Stimulated activated CD4-positive, alpha-beta T cell treated with anti-CD3 and anti-CD28 coated beads, TNF-alpha, amount 100 ng/mL, for 4 hours (primary cell): ENCODE measurements around the gene CDX1.

Experiments
- DNase-seq, 3 experiments: peaks; one replicate each; pipeline ENCODE4 v3.0.0-alpha.2; 2020; ENCODE audit warnings: low read depth in 3 of 3

The CDX1 gene

DNA sequence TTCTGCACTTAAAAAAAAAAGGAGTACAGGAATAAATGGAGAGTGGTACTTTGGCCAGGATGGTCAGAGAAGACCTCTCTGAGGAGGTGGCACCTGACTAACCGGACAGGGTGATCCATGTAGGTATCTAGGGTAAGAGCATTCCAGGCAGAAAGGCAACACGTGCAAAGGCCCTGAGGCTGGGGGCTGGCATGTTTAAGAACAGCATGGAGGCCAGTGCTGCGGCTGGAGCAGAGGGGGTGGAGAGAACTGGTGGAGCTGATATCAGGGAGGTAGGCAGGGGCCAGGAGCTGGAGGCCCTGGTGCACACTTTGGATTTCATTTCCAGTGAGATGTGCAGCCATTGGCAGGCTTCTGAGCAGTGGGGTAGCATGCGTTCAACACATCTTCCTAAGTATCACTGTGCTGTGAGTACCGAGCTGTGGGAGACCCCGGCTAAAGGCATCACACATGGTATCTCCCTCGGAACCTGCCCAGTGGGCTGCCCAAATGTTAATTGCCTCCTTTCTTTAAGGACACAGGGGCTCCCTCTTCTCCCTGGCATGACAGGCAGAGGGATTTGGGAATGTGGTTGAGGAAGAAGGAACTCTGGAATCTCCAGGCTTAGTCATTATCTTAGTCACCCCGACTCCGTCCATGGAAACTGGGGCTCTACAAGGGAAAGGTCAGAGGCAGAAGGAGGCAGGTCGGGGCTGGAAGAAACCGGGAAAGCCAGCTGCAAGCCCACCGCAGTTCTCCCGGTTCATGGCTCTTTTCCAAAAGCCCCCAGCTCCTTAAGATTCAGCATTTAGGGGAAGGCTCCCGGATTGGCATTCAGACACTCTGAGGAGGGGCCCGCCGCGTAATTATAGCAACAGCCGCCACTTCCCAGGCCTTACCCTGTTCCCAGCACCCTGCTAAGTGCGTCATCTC is 41.9 kb downstream of the CDX1 start:
- no peak for DNase-seq

- no peak for DNase-seq
Observed at GRCh38 chr5:150209099-150209635, 42.6 kb downstream of the CDX1 start.

DNA sequence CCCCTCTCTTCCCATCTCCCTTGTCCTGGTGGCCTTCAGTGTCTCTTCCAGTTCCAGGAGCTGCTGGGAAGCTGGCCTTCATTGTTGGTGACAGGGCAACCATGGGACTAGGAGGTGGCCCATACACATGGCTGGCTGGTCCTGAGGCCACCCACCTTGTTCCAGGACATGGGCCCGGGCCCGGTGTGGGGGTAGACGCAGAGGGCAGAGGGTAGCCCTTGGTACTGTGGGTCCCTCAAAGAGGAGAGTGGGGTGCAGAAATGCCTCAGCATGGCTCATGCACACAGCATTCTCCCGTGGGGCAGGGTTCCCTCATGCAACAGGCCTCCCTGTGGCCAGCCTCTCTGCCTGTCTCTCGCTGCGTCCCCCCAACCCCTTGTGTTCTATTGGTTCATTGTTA is 44.1 kb downstream of the CDX1 start:
- no peak for DNase-seq

DNA sequence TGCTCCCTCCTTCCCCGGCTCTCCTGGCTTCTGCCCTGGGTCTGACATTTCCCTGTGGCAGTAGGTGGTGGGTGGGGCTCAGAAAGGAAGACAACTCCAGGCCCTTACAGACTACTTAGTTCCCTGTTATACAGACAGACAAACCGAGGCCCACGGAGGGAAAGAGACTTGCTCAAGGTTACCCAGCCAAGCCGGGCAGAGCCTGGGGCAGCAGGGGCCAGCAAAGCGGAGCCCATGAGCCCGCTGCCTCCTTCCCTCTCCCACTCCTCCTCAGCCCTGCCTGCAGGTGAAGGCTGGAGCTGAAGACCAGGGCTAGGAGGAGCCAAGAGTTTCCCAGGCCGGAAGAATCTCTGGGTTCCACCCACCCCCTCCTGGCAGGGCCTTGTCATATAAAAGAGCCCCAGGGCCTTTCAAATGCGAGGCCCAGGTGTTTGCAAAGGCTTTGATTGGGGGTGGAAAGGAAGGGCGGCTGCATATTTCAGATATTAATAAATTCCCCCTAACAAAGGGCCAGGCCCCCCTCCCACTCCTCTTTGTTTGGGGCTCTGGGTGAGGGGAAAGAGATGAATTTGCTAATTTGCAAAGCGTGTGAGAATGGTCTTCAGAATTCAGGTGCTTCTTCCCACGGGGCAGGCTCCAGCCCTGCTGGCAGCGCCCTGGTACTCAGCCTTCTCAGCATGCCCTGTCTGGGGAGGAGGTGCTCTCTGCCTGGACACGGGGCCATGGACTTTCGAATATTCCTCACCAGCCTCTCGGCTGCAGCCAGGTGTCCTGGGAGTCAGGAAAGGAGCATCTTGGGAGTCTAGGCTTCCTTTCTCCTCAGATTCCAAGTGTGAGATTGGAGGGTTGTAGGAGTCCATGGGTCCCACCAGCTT is 44.8 kb downstream of the CDX1 start:
- DNase-seq = no peak

GRCh38 chr5:150213530-150213929 is 47.0 kb downstream of the CDX1 start:
- no peak for DNase-seq

GRCh38 chr5:150214289-150214688 is 47.7 kb downstream of the CDX1 start:
- no peak for DNase-seq

DNA sequence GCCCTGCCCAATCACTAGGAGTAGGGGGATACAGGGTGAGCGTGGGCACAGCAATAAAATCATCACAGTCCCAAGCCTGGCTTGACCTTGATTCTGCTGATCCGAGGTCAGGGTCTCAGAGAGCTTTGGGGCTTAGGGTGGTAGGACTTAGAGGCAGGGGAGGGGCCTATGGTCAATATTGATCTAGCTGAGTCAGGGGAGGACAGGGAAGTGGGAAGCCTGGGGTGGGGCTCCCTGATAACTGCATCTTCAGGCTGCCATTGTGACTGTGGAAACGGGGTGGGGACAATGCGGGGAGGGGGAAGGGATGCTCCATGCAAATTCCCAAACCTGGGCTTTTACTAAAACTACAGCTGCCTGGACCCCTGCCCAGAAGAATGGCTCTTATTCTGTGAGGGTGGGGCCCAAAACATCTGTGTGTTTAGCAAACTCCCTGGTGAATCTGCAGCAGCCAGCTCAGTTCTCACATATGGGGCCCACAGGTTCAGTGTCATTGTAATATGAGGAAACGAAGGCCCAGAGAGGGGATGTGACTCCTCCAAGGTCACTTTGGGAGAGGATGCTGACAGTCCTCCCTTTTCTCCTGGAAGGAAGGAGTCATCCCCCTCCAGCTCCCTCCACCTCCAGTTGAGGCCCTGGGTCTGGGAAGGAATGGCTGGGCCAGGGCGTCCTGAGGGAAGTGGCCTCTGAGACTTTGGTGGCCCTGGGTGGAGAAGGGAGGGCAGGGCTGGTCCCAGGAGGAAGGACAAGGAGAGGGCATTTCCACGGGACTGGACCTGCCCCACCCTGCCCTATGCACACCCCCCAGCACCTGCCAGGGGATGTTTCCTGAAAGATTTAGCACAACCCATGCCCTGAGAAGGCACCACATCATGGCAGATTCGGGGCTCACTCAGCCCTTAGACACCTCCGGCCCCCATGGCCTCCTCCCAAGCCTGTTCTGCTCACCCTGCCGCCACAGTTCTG is 49.7 kb downstream of the CDX1 start:
- DNase-seq = no peak

- DNase-seq = no peak
Observed at GRCh38 chr5:150217038-150217437, 50.5 kb downstream of the CDX1 start.

DNA sequence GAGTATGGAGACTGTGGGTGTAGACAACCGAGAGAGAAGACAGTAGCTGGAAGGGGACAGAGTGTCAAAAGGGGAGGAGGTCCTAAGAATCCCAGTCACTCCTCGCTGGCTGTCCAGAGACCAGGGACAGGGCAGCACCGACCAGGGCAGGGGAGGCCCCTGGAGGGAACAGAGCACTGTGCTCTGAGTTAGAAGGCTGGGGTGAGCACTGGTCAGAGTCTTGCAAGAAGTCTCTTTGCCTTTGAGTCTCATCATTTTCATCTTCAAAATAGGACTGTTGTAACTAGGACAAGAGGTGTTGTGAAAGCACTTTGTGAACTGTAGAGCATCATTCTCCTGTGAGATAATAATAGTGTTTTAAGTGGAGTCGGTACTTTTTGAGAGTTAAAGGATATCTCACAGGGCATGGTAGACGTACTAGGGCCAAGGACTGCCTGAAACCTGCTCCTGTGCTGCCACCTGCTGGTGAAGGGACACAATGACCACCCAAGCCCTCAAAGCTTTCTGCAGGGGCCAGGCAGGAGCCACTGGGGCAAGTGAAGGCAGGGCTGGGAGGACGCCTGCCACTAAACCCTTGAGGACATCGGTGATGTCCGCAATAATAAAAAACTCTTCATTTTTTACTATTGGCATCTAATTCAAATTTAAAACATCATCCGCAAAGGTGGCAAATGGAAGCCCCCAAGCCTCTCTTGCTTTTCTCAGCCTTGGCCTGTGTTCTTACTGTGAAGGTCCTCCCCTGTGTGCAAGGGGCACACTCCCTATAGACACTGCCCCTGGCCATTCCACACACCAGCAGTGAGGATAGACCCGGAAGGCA is 51.5 kb downstream of the CDX1 start:
- peak; percentile 57 to 66 (median 65) for DNase-seq

DNA sequence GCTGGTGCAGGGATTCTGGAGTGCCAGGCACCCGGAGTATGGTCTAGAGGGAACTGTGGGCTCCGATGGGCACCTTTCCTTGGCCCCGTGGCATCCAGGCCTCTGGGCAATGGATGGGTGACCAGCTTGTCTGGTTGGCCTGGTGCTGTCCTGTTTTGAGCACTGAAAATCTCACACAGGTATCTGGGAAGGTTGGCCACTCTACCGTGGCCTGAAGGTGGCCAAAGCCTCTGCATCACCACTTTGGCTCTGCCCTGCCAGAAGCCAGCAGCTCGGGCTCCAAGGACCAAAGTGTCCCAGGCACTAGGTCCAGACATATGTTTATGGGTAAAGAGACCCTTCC is 52.1 kb downstream of the CDX1 start:
- DNase-seq = no peak

- DNase-seq = no peak
Observed at GRCh38 chr5:150219142-150219541, 52.6 kb downstream of the CDX1 start.

DNA sequence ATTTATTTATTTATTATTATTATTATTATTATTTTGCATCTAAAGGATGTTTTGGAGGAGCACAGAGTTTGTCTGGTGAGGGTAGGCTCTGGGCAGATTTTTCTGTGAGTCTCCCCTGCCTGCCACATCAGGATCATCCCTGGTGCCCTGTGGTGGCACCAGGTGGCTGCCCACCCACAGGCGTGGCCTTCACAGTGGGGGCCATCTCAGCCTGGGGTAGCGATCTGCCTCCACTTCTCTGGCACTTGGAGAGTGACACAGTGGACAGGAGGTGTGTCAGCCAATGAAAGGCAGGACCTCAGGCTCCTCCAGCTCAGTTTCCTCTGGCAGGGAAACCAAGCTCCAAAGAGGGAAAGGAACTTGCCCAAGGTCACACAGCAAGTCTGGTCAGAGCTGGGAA is 53.3 kb downstream of the CDX1 start:
- DNase-seq = no peak

DNA sequence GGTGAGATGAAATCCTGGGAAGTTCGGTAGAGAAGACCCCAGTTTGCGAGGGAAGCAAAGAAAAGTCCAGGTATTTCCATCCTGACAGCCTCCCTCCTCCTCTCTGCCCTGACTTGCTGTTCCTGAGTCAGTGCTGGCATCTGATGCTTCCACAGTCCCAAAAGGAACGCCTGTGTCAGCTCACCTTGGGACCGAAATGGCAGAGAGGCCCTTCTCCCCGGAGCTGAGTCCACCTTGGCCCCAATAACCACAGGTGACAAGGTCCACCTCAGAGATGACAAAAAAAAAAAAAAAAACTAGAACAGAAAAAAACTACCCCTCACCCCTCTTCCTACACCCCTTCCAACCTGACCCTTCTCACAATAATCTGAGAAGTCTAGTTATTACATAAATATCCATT is 54.9 kb downstream of the CDX1 start:
- DNase-seq = no peak

DNA sequence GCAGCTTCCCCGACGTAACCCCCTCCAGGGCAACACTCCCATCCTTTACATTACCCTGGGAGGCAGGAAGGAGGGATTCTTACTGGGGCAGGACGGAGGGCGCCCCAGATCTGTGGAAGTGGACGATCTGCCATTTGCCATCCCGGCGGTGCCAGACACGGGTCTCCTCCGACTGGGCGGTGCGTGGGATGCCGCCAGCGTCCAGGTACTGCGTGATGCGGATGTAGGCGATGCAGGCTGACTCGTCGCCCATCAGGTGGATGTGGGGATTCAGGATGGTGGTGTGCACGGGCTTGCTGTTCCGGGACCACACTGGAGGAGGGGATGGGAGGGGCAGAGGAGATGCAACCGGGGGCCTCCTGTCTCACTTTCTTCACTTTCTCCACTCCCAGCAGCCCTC is 56.3 kb downstream of the CDX1 start:
- no peak for DNase-seq

GRCh38 chr5:150223474-150223873 is 56.9 kb downstream of the CDX1 start:
- DNase-seq = no peak

- no peak for DNase-seq
Observed at GRCh38 chr5:150224483-150225027, 58.0 kb downstream of the CDX1 start.

GRCh38 chr5:150227036-150227435 is 60.5 kb downstream of the CDX1 start:
- no peak for DNase-seq

DNA sequence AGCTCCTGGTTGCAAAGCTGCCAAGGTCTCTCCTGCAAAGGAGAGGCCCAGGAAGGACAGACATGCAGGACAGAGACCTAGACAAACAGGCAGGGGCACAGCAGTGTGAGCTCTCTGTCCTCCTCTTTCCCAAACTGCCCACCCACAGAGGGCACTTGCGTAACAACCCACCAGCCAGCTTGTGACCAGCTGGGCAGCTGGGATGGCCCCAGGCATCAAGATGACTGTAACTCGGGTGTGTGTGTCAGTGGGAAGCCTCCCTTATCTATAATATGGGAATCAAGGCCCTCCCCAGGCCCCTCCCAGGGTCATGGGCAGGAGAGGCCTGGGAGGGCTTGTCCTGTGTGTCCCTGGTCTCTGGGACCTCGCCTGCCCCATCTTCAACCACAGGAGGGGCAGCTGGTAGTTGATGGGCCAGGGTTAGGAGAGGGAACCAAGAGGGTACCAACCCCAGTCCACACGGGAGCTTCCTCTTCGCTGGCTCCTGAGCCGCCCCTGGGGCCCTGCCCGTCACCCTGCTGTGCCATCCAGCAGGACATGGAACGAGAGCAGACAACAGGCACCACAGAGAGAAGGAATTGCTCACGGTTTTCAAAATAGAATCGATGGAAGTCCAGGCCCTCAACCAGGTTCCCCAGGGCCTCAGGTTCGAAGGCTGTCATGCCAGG is 61.2 kb downstream of the CDX1 start:
- no peak for DNase-seq

GRCh38 chr5:150229571-150229970 is 63.0 kb downstream of the CDX1 start:
- DNase-seq = no peak

DNA sequence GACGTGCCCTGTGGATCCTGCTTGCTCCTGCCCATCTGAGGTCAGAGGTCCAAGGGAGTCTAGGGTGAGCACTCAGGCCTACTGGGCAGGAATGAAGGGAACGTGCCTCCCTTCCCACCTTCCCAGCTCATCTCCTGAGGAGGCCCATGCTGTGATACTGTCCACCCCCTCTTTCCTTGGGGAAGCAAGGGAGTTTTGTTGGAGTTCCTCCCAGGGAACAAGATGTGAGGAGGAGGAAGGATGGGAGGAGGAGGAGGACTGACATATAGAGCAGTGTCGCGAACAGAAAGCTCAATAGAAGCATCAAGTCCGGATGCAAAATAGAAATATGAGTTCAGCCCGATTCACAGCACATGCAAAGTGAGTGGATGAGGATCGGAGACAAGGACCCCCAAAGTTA is 64.3 kb downstream of the CDX1 start:
- DNase-seq = no peak
